ENCODE data around the gene BRD4. TPM values are rescaled to one million over a fixed set of nuclear protein-coding genes. Genes with fewer than 3 reads are reported as not detected.

Gene BRD4
- polyA plus RNA-seq, 1 donor (not counting 4 experiments of a cell fraction or from before 2014, with no cell fraction given): 5.5 TPM

DNA sequence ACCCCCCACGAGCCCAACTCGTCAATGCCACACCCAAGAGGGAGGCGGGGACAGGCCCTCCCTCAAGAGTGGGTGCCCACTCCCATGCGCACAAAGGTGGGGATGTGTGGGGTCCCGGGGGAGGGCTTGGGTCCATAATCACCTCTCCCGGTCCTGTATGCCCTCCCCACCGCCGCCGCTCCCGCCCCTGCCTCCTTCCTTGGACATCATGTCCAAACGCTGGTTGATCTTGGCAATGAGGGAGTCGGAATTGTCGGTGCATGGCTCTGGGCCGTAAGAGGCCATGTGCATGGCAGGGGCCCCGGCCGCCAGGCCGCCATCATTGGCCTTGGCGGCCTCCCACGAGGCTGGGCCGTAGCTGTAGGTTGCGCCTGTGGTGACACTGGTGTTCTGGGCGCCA is 41.3 kb upstream of the BRD4 start:
- no peak overlapping the region for H3K27ac ChIP-seq (ENCODE audit: control insufficient read depth, insufficient read depth, low read length)
- dilution Hi-C loops (cut with MboI; ENCODE audit: extremely low pct_ligation_motif_present, low sequenced_read_pairs): no loop called here
- no peak for FAIRE-seq

DNA sequence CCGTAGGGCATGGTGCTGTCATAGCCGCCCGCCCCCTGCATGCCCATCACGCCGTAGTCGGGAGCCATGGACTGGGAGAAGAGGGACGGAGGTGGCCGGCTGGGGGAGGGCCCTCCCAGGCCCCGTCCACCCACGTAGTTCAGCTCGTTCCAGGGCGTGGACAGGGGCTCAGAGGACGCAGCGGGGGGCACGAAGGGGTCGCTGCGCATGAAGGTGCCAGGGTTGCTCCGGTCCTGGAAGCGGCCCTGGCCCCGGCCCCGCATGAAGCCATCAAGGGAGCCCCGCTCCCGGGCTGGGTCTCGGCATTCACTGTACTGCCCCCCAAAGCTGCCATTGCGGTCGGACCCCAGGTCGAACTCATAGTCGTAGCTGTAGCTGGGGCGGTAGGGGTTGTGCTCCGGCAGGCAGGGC is 40.6 kb upstream of the BRD4 start:
- H3K36me3 ChIP-seq (ENCODE audit: control insufficient read depth in 2 of 2, extremely low read depth in 1 of 2, insufficient read depth in 2 of 2, low read length in 2 of 2): peaks cover 41 to 56% of the 10 kb centered on the region in 2 experiments
- peaks cover 54% of the 10 kb centered on the region for H3K79me2 ChIP-seq (ENCODE audit: control insufficient read depth, insufficient read depth, low read length)
- no peak overlapping the region for H3K4me2 ChIP-seq (ENCODE audit: control insufficient read depth, extremely low read depth, insufficient read depth, low read depth, low read length)
- H3K9me1 ChIP-seq (ENCODE audit: control insufficient read depth, extremely low read depth, insufficient read depth, low read length): no peaks in the 10 kb centered on the region
- H4K20me1 ChIP-seq (ENCODE audit: control insufficient read depth, extremely low read depth, insufficient read depth, low read length): peaks cover 4% of the 10 kb centered on the region
- TF ChIP-seq, protein P1, sequence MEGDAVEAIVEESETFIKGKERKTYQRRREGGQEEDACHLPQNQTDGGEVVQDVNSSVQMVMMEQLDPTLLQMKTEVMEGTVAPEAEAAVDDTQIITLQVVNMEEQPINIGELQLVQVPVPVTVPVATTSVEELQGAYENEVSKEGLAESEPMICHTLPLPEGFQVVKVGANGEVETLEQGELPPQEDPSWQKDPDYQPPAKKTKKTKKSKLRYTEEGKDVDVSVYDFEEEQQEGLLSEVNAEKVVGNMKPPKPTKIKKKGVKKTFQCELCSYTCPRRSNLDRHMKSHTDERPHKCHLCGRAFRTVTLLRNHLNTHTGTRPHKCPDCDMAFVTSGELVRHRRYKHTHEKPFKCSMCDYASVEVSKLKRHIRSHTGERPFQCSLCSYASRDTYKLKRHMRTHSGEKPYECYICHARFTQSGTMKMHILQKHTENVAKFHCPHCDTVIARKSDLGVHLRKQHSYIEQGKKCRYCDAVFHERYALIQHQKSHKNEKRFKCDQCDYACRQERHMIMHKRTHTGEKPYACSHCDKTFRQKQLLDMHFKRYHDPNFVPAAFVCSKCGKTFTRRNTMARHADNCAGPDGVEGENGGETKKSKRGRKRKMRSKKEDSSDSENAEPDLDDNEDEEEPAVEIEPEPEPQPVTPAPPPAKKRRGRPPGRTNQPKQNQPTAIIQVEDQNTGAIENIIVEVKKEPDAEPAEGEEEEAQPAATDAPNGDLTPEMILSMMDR (optimal IDR thresholded peaks at IDR 0.05 in 1 of 3, IDR thresholded peaks at IDR 0.05 in 1 of 3, conservative IDR thresholded peaks at IDR 0.05 in 1 of 3; ENCODE audit: extremely low read depth in 1 of 3, insufficient read depth in 2 of 3, low read length in 3 of 3): no peak
- TF ChIP-seq EZH2 (IDR thresholded peaks at IDR 0.05; ENCODE audit: low read length): no peak
- no peak overlapping the region for H3K27ac ChIP-seq (ENCODE audit: control insufficient read depth, insufficient read depth, low read length)
- FAIRE-seq: no peak
- no peak overlapping the region for H2AFZ ChIP-seq (ENCODE audit: control insufficient read depth, low read length)
- H3K9me3 ChIP-seq (ENCODE audit: control insufficient read depth, low read depth, low read length): no peaks in the 10 kb centered on the region
- dilution Hi-C loops (cut with MboI; ENCODE audit: extremely low pct_ligation_motif_present, low sequenced_read_pairs): no loop called here
- H3K27me3 ChIP-seq (ENCODE audit: control insufficient read depth, extremely low read depth, insufficient read depth, low read length): no peaks in the 10 kb centered on the region
- DNase-seq (ENCODE audit: low read depth, low spot score): no peak
- no peak overlapping the region for H3K9ac ChIP-seq (ENCODE audit: control insufficient read depth, extremely low read depth, insufficient read depth, low read length)
- peaks cover 12% of the 10 kb centered on the region for H3K4me1 ChIP-seq (ENCODE audit: control insufficient read depth, extremely low read depth, insufficient read depth, low read length)
- H3K4me3 ChIP-seq (ENCODE audit: control insufficient read depth in 2 of 3, extremely low read depth in 1 of 3, insufficient read depth in 2 of 3, low read depth in 1 of 3, low read length in 3 of 3): no peak overlapping the region

More for the DNA sequence above, 41.3 kb upstream of the BRD4 start:
- Histone ChIP-seq H3K4me3 (ENCODE audit: control insufficient read depth in 2 of 3, extremely low read depth in 1 of 3, insufficient read depth in 2 of 3, low read depth in 1 of 3, low read length in 3 of 3) (no peak overlapping the region), H4K20me1 (ENCODE audit: control insufficient read depth, extremely low read depth, insufficient read depth, low read length) (peaks cover 4% of the 10 kb centered on the region), H3K4me2 (ENCODE audit: control insufficient read depth, extremely low read depth, insufficient read depth, low read depth, low read length) (no peak overlapping the region), H3K4me1 (ENCODE audit: control insufficient read depth, extremely low read depth, insufficient read depth, low read length) (peaks cover 12% of the 10 kb centered on the region), H3K9me1 (ENCODE audit: control insufficient read depth, extremely low read depth, insufficient read depth, low read length) (no peaks in the 10 kb centered on the region), H2AFZ (ENCODE audit: control insufficient read depth, low read length) (no peak overlapping the region), H3K36me3 (ENCODE audit: control insufficient read depth in 2 of 2, extremely low read depth in 1 of 2, insufficient read depth in 2 of 2, low read length in 2 of 2) (peaks cover 40 to 54% of the 10 kb centered on the region in 2 experiments), H3K9ac (ENCODE audit: control insufficient read depth, extremely low read depth, insufficient read depth, low read length) (no peak overlapping the region), H3K79me2 (ENCODE audit: control insufficient read depth, insufficient read depth, low read length) (peaks cover 62% of the 10 kb centered on the region), H3K9me3 (ENCODE audit: control insufficient read depth, low read depth, low read length) (no peaks in the 10 kb centered on the region), H3K27me3 (ENCODE audit: control insufficient read depth, extremely low read depth, insufficient read depth, low read length) (no peaks in the 10 kb centered on the region)
- no peak for TF ChIP-seq EZH2 (IDR thresholded peaks at IDR 0.05; ENCODE audit: low read length)
- TF ChIP-seq, protein P1 (optimal IDR thresholded peaks at IDR 0.05 in 1 of 3, IDR thresholded peaks at IDR 0.05 in 1 of 3, conservative IDR thresholded peaks at IDR 0.05 in 1 of 3; ENCODE audit: extremely low read depth in 1 of 3, insufficient read depth in 2 of 3, low read length in 3 of 3): no peak
- DNase-seq (ENCODE audit: low read depth, low spot score): no peak
